Middle frontal gyrus (tissue), 1 donor: ENCODE data around the gene ENGASE.

Experiments used
- DNase-seq: peaks from one replicate; pipeline ENCODE4 v3.0.0-alpha.2; 2015; ENCODE audit warnings: low spot score; ENCODE audit errors: extremely low spot score

The ENGASE gene

DNA sequence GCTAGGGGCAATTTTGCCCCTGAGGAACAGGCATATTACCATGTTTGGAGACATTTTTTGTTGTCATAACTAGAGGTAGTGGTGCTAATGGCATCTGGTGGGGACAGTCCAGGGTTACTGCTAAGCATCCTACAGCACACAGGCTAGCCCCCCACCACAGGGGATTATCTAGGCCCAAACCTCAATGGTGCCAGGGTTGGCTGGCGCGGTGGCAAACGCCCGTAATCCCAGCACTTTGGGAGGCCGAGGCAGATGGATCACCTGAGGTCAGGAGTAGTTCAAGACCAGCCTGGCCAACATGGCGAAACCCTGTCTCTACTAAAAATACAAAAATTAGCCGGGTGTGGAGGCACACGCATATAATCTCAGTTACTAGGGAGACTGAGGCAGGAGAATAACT is 35.5 kb upstream of the ENGASE start:
- no peak for DNase-seq

DNA sequence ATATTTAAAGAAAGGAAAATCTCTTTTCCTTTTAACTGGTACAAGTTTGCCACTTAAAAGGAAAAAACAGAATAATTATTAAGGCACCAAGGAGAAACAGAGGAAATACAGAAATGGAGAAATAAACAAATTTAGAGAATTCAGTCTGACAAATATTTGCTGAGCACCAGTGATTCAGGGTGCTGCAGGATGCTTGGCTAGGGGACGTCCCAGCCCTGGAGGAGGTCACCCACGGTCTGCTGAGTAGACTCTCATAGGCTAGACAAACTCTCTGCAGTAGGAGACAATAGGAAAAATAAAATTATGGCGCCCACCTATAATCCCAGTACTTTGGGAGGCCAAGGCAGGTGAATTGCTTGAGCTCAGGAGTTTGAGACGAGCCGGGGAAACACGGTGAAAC is 34.7 kb upstream of the ENGASE start:
- DNase-seq: no peak

DNA sequence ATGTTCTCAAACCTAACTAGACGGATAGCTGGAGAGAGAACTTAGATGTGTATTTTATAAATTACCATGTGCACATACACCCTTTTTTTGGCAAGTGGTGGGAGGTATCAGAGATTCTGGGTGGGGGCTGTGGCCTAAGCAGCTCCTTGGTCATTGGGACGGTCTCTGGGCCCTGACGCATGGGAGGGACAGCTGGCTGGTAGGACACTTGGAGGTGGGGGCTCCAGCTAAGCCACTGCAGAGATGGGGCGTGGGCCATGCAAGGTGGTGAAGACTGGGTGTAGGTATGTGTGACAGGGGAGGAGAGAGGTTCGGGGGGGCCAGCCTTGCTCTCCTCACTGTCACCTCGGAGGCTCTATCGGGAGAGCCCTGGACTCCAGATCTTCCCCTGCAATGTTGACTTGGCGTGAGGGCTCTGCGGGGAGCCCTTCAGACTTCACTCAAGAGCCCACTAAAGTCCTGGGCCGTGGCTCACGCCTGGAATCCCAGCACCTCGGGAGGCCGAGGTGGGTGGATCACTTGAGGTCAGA is 33.5 kb upstream of the ENGASE start:
- DNase-seq: no peak

DNA sequence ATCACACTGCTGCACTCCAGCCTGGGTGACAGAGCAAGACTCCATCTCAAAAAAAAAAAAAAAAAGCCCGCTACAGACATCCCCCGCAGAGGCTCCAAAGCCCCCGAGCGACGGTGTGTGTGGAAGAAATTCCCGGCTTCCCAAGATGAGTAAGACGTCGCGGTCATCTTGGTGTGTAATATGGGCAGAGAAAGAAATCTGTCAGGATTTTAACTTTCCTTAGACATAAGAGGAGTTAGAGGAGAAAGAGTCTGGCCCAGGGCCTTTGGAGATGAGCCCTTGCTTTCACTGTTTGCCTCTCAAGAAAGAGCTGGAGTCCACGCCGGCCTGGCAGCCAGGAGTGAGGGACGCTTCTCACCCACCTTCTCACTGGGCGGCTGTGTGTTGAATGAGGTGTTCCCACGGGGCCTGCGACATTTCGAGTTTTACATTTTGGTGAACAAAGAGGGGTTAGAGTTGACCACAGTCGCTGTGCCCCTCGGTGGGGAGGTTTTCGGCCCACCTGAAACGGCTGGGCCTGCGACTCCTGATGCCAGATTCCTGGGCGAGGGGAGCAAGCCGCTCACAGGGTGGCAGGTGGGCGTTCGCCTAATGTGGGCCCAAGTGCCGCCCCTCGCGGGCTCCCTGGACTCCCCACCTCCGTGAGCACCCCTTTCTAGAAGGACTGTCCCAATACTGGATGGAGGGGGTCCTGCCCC is 32.8 kb upstream of the ENGASE start:
- DNase-seq: no peak

DNA sequence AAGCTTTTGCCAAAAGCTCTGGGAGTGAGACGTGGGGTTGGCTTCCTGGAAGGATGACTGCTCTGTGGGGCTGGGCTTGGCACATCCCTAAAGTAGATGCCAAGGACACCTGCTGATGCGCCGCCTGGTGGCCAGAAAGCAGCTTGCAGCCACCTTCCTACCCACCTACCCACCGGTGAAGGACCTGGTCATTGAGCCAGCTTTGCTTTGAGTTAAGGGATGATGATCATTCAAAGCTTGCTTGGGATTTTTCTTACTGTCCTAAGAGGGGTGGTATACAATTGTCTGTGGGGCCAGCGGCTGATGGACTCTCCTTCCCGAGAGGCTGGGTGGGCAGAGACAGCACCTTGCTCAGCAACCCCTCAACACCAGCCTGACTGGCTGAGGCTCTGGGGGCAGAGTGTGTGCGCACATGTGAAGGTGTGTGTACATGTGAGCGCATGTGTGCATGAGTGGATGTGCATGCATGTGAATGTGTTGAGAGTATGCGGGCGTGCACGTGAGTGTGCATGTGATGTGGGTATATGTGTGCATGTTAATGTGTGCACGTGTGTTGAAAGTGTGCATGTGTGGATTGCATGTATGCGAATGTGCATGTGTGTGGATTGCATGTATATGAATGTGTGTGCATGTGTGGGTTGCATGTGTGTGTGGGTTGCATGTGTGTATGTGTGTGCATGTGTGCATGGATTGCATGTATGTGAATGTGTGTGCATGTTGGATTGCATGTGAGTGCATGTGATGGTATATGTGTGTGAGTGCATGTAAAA is 32.0 kb upstream of the ENGASE start:
- no peak for DNase-seq

DNA sequence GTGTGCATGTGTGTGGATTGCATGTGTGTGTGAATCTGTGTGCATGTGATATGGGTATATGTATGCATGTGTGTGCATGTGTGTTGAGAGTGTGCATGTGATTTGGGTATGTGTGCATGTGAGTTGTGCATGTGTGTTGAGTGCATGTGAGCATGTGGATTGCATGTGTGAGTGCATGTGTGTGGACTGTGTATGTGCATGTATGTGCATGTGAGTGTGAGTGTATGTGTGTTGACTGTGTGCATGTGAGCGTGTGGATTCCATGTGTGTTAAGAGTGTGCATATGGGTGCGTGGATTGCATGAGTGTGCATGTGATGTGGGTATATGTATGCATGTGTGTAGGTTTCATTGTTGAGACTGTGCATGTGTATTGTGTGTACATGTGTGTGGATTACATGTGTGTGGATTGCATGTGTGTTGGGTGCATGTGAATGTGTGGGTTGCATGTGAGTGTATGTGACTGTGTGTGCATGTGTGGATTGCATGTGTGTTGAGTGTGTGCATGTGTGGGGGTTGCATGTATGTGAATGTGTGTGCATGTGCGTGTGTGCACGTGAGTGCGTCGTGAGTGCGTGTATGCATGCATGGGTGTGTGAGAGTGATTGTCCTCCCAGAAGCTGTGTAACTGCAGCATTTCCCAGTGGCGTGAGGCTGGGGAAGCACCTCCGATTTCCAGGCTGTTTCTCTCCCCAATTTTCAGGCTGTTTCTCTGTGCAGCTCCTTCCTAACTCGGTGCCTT is 31.3 kb upstream of the ENGASE start:
- no peak for DNase-seq

DNA sequence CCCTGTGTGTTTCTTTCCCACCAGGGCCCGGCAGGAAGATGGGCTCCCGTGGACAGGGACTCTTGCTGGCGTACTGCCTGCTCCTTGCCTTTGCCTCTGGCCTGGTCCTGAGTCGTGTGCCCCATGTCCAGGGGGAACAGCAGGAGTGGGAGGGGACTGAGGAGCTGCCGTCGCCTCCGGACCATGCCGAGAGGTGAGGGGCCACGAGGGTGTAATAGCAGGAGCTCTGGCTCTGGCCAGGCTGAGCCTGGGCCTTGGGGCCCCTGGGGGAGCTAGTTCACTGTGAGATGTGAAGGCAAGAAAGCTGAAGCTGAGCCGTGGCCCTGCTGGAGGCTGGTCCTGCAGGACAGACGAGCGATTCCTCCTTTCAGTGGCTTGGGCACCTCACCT is 30.7 kb upstream of the ENGASE start:
- DNase-seq: no peak

DNA sequence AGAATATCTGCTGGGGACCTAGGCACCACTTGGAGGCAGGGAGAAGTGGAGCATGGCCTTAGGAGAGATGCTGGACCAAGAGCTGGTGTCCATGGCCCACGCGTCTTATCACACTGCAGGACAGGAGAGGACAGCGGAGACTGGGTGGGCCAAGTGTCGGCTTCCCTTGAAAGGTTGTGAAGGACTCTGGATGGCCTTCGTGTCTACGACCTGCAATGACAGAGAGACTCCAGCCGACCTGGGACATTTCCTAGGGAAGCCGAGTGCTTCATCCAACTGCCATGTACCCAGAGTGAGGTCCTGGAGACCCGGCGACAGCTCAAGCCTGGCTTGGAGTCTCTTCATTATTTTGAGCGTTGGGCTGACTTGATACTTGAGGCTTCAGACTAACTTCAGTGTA is 30.2 kb upstream of the ENGASE start:
- DNase-seq: no peak

DNA sequence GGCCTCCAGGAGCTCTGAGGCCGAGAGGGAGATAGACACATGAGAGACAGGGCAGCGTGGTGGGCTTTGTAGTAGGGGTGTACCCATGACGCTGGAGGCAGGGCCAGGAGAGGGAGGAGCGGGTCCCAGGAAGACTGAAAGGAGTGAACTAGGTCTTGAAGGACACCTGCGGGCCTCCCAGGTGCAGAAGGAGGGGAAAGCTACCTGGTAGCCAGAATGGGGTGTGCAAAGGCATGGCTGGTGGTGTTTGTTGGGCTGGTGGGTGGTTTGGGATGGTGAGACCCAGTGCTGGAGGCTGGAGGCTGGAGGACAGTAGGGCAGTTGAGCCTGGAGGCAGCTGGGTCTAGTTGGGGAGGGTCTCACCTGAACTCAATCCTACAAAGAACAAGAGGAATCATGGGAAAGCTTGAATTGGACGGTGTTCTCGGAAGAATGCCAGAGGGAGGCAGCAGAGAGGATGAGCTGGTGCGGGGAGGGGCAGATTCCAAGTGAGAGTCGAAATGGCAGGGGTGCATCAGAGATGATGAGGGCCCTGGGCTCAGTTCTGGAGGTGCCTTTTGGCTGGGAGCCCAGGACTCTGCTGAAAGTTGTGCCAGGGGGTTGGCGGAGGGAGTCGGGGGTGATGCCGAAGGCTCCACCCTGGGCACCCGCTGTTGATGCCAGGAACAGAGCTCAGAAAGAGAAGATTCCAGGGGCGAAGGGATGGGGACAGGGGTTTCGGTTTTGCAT is 29.5 kb upstream of the ENGASE start:
- DNase-seq: no peak

DNA sequence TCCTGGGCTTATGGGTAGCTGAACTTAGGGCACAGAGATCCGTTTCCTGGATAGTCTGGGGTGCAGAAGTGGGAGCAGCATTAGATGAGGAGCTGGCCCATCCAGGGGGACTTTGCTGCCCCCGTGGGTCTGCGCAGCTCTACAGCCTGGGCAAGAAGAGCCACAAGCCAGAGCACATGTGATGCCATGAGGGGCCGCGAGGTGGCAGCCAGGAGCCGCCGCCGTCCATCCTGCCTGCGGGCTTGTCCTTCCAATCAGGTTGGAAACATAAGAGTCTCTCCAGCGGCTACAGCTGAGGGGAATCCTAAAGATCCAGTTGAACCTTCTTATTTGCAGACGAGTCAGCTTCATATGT is 28.8 kb upstream of the ENGASE start:
- peak; percentile 52 for DNase-seq

DNA sequence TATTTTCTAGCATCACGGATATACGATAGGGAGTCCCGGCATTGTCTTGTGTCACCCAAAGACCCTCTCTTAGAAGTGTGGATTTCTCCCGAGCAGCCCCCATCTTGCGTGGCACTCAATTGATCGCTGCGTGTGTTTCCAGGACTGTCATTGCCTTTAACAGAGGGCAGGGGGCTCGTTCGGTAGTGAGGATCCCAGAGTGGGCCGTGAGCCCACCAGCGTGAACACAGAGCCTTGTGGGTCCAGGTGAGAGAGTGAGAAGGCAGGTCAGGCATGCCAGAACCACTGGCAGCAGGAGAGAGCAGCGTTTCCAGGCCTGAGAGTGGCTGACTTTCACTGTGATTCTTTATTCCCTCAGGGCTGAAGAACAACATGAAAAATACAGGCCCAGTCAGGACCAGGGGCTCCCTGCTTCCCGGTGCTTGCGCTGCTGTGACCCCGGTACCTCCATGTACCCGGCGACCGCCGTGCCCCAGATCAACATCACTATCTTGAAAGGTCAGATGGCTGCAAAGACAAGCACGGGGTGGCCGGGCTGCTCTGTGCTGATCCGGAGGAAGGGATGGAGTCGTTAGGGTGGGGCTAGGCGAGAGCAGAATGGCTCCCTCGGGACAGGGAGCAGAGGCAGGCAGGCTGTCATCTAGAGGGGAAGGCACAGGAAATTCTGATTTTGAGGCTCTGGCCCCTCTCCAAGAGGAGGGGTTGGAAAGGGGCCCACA is 28.3 kb upstream of the ENGASE start:
- no peak for DNase-seq

DNA sequence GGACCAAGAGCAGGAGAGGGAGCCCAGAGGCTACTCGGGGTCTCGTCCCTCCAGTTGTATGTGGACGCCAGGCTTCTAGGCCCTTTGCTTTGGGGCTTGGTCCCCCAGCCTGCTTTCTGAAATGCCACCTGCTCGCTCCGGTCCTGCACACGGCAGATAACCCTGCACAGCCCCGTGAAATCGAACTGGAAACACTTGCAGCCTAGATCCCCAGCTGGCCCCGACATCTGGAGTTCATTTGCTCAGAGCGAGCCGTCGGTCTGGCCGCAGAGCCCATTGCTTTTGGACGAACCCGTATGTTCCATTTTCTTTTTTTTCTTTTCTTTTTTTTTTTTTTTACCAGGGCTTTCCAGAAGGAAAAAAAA is 27.7 kb upstream of the ENGASE start:
- DNase-seq: no peak

DNA sequence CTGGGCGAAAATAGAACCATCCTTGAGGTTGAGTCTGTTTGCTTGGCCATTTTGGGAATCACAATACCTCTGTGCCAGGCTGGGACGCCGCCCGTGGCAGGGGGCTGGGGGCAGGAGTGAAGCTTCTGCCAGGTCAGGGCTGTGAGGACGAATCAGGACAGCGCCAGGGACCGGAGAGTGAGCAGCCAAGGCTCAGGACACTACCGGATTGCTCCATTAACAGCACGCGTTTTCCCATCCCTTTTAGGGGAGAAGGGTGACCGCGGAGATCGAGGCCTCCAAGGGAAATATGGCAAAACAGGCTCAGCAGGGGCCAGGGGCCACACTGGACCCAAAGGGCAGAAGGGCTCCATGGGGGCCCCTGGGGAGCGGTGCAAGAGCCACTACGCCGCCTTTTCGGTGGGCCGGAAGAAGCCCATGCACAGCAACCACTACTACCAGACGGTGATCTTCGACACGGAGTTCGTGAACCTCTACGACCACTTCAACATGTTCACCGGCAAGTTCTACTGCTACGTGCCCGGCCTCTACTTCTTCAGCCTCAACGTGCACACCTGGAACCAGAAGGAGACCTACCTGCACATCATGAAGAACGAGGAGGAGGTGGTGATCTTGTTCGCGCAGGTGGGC is 27.2 kb upstream of the ENGASE start:
- no peak for DNase-seq

DNA sequence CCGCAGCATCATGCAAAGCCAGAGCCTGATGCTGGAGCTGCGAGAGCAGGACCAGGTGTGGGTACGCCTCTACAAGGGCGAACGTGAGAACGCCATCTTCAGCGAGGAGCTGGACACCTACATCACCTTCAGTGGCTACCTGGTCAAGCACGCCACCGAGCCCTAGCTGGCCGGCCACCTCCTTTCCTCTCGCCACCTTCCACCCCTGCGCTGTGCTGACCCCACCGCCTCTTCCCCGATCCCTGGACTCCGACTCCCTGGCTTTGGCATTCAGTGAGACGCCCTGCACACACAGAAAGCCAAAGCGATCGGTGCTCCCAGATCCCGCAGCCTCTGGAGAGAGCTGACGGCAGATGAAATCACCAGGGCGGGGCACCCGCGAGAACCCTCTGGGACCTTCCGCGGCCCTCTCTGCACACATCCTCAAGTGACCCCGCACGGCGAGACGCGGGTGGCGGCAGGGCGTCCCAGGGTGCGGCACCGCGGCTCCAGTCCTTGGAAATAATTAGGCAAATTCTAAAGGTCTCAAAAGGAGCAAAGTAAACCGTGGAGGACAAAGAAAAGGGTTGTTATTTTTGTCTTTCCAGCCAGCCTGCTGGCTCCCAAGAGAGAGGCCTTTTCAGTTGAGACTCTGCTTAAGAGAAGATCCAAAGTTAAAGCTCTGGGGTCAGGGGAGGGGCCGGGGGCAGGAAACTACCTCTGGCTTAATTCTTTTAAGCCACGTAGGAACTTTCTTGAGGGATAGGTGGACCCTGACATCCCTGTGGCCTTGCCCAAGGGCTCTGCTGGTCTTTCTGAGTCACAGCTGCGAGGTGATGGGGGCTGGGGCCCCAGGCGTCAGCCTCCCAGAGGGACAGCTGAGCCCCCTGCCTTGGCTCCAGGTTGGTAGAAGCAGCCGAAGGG is 26.4 kb upstream of the ENGASE start:
- DNase-seq: no peak

DNA sequence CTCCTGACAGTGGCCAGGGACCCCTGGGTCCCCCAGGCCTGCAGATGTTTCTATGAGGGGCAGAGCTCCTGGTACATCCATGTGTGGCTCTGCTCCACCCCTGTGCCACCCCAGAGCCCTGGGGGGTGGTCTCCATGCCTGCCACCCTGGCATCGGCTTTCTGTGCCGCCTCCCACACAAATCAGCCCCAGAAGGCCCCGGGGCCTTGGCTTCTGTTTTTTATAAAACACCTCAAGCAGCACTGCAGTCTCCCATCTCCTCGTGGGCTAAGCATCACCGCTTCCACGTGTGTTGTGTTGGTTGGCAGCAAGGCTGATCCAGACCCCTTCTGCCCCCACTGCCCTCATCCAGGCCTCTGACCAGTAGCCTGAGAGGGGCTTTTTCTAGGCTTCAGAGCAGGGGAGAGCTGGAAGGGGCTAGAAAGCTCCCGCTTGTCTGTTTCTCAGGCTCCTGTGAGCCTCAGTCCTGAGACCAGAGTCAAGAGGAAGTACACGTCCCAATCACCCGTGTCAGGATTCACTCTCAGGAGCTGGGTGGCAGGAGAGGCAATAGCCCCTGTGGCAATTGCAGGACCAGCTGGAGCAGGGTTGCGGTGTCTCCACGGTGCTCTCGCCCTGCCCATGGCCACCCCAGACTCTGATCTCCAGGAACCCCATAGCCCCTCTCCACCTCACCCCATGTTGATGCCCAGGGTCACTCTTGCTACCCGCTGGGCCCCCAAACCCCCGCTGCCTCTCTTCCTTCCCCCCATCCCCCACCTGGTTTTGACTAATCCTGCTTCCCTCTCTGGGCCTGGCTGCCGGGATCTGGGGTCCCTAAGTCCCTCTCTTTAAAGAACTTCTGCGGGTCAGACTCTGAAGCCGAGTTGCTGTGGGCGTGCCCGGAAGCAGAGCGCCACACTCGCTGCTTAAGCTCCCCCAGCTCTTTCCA is 25.5 kb upstream of the ENGASE start:
- DNase-seq: no peak

DNA sequence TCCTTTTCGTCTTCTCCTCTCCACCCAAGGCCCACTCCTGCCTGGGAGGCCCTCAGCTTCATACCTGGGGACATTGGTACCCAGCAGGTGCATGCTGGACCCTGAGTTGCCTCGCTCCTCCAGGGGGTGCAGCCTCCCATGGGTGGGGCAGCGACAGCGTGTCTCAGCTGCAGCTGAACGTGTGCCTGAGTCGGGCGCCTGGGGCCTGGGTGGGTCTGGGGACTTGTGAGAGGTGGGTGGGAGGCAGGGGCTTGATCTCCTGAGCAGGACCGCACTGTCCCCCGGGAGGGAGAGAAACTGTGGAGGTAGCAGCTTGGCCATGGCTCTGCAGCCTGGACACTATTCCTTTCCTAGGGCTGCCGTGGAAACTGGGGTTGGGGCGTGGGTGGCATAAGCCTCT is 24.8 kb upstream of the ENGASE start:
- DNase-seq: no peak

DNA sequence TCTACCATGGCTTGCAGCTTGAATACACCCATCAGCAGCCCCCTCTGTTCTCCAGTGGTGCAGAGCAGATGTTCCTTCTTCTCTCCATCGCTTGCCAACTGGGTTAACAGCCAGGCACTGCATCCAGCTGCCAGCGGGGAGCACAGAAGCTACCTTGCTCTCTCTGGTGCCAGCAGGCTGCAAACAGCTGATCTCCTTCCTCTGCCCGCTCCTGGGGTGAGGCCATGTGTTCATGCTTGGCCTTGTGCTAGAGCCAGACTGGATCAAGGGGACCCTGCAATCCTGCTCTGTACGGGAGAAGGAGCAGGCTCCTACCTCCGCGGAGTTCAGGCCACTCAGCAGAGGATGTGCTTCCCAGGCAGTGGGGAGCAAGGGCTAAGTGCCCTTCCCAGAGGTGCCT is 24.1 kb upstream of the ENGASE start:
- DNase-seq: no peak

DNA sequence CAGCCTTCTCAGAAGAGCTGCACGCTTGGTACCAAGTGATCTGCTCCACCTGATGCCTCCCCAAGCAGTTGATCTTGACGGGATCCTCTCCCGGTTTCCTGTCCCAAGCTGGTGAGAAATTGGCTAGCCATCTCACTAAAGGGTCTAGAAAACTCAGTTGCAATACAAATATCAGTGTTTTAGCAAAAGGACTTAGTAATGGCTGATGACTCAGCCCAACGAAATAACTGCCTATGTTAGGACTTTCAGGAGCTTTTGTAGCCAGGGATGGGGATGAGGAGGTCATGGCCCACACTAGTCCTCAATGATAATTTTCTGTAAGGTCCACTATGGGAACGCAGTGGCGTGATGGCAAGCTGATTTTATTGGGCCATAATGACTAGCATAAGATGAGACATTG is 23.3 kb upstream of the ENGASE start:
- no peak for DNase-seq
